Aorta (tissue), 5 donors: ENCODE measurements around the gene CEACAM19. TPM values are rescaled to one million over a fixed set of nuclear protein-coding genes. Genes with fewer than 3 reads are reported as not detected.
A peak's percentile ranks its signal among the peaks of the same experiment; 100 is the strongest.

Experiments
- ATAC-seq: fragments of 200-7000 bp; cut with Tn5 transposase; one replicate; pipeline ENCODE4 v1.9.1; 2022; ENCODE audit warnings: moderate library complexity; ENCODE audit not compliant: low FRiP score
- DNase-seq, 2 donors: peaks; one replicate each; pipeline ENCODE4 v3.0.0-alpha.2; 2020
- H3K27ac ChIP-seq, 2 donors: one replicate each; pipeline ENCODE4 v1.5.1; 2013; ENCODE audit warnings: low read length in 2 of 2, mild to moderate bottlenecking in 2 of 2, moderate library complexity in 2 of 2, control low read depth in 1 of 2, inconsistent platforms in 1 of 2, low read depth in 1 of 2
- H3K27me3 ChIP-seq, 2 donors: one replicate each; pipeline ENCODE4 v1.6.1; 2013; ENCODE audit warnings: control low read depth in 1 of 2, low read length in 1 of 2, mild to moderate bottlenecking in 1 of 2, moderate library complexity in 1 of 2; ENCODE audit not compliant: insufficient read depth in 2 of 2, control insufficient read depth in 1 of 2
- H3K36me3 ChIP-seq, 2 donors: one replicate each; pipeline ENCODE4 v1.6.1; 2013; ENCODE audit warnings: control low read depth in 1 of 2, low read length in 1 of 2, mild to moderate bottlenecking in 1 of 2; ENCODE audit not compliant: insufficient read depth in 2 of 2, control insufficient read depth in 1 of 2
- H3K4me1 ChIP-seq, 2 donors: one replicate each; pipeline ENCODE4 v1.6.1; 2013; ENCODE audit warnings: low read length in 2 of 2, control low read depth in 1 of 2, mild to moderate bottlenecking in 1 of 2, moderate library complexity in 1 of 2; ENCODE audit not compliant: insufficient read depth in 2 of 2, control insufficient read depth in 1 of 2
- H3K4me3 ChIP-seq, 2 donors: one replicate each; pipeline ENCODE4 v1.5.1; 2013; ENCODE audit warnings: low read length in 2 of 2, control low read depth in 1 of 2, mild to moderate bottlenecking in 1 of 2
- H3K9me3 ChIP-seq: one replicate; pipeline ENCODE4 v1.6.1; 2013; ENCODE audit warnings: mild to moderate bottlenecking, low read length; ENCODE audit not compliant: control insufficient read depth
- WGBS, 2 donors: extraction: QIAGEN DNeasy Blood & Tissue Kit; methylation state at CpG; one replicate each; pipeline ENCODE4 v1.1.7; 2013; 5-methylcytosine and 5-hydroxymethylcytosine counted together
- intact Hi-C, 2 donors: fragments of 100-400 bp; cut with DNase I; formaldehyde crosslinking; loops; one replicate each; pipeline versions ENCODE4 v1.14.2 to v1.15.0; 2022
- polyA plus RNA-seq, 2 donors: library from polyadenylated mRNA; stranded (reverse); fragments of 200-250 nt; gene quantifications; one replicate each; pipeline ENCODE4 v1.2.3, GENCODE V29; 2013
- total RNA-seq, 2 donors: library from RNA; stranded (reverse); fragmentation: NEBNext Ultra II Directional; extraction: Animal tissue kit (Norgen Biotek cat#: 25700); gene quantifications; one replicate each; pipeline ENCODE4 v1.2.1, GENCODE V29; 2021
- donor health status: healthy with polysubstance abuse.
- donor health status: Bipolar disorder and iron deficiency.
- donor health status: DM: no; HTN: no; CAD: no.
- donor health status: DM: no; HTN: no; CAD: no.
- donor health status: DM: yes; HTN: yes; CAD: no.

Gene CEACAM19
- total and polyA plus RNA-seq, 4 donors: 1.8 to 18.4 (median 12.7) TPM

GRCh38 chr19:44700547-44700946, 29.3 kb downstream of the CEACAM19 start:
- Histone ChIP-seq H3K4me3 (no peak overlapping the region), H3K4me1 (no peaks in the 10 kb centered on the region), H3K9me3 (no peaks in the 10 kb centered on the region), H3K36me3 (no peaks in the 10 kb centered on the region), H3K27ac (no peak overlapping the region), H3K27me3 (no peaks in the 10 kb centered on the region)
- WGBS, 2 donors: 92 to 97% methylated on average over 5 of the region's 5 CpGs
- no peak for DNase-seq
- intact Hi-C loops: no loop called here
- ATAC-seq: no peak

GRCh38 chr19:44701228-44701627, 29.9 kb downstream of the CEACAM19 start:
- DNase-seq: no peak

GRCh38 chr19:44702551-44703176, 31.4 kb downstream of the CEACAM19 start:
- H3K4me3 ChIP-seq: no peak overlapping the region
- no peaks in the 10 kb centered on the region for H3K4me1 ChIP-seq
- H3K27ac ChIP-seq: no peak overlapping the region
- H3K9me3 ChIP-seq: no peaks in the 10 kb centered on the region
- H3K36me3 ChIP-seq: no peaks in the 10 kb centered on the region
- DNase-seq (no peak), ATAC-seq (no peak)
- no peaks in the 10 kb centered on the region for H3K27me3 ChIP-seq
- intact Hi-C loops: no loop called here
- 89% methylated on average over 17 of the region's 17 CpGs for WGBS, 2 donors

More at GRCh38 chr19:44701228-44701627, 29.9 kb downstream of the CEACAM19 start:
- H3K4me1 ChIP-seq: no peaks in the 10 kb centered on the region
- H3K27me3 ChIP-seq: no peaks in the 10 kb centered on the region
- intact Hi-C loops: no loop called here
- ATAC-seq: no peak
- no peak overlapping the region for H3K4me3 ChIP-seq
- no peaks in the 10 kb centered on the region for H3K36me3 ChIP-seq
- no peaks in the 10 kb centered on the region for H3K9me3 ChIP-seq
- H3K27ac ChIP-seq: no peak overlapping the region
- WGBS, 2 donors: 87 to 88% methylated on average over 13 to 15 of the region's 15 CpGs

GRCh38 chr19:44703336-44704078, 32.2 kb downstream of the CEACAM19 start:
- H3K9me3 ChIP-seq: no peaks in the 10 kb centered on the region
- H3K36me3 ChIP-seq: no peaks in the 10 kb centered on the region
- no peak overlapping the region for H3K27ac ChIP-seq
- no peak for ATAC-seq
- H3K27me3 ChIP-seq: no peaks in the 10 kb centered on the region
- no peak for DNase-seq
- no peak overlapping the region for H3K4me3 ChIP-seq
- WGBS, 2 donors: 91 to 93% methylated on average over 28 of the region's 28 CpGs
- H3K4me1 ChIP-seq: no peaks in the 10 kb centered on the region
- intact Hi-C loops: no loop called here

GRCh38 chr19:44704982-44705381, 33.7 kb downstream of the CEACAM19 start:
- Histone ChIP-seq H3K27ac (no peak overlapping the region), H3K9me3 (no peaks in the 10 kb centered on the region), H3K4me3 (no peak overlapping the region), H3K36me3 (no peaks in the 10 kb centered on the region), H3K27me3 (no peaks in the 10 kb centered on the region), H3K4me1 (no peaks in the 10 kb centered on the region)
- no peak for ATAC-seq
- DNase-seq: no peak
- WGBS, 2 donors: 86 to 91% methylated on average over 1 of the region's 1 CpG
- intact Hi-C loops: no loop called here

GRCh38 chr19:44705502-44706010, 34.3 kb downstream of the CEACAM19 start:
- H3K27ac ChIP-seq: no peak overlapping the region
- intact Hi-C loops: no loop called here
- WGBS, 2 donors: 94% methylated on average over 12 of the region's 12 CpGs
- H3K36me3 ChIP-seq: no peaks in the 10 kb centered on the region
- no peak overlapping the region for H3K4me3 ChIP-seq
- no peaks in the 10 kb centered on the region for H3K4me1 ChIP-seq
- DNase-seq (no peak), ATAC-seq (no peak)
- no peaks in the 10 kb centered on the region for H3K9me3 ChIP-seq
- H3K27me3 ChIP-seq: no peaks in the 10 kb centered on the region

GRCh38 chr19:44706506-44707236, 35.4 kb downstream of the CEACAM19 start:
- DNase-seq: no peak
- ATAC-seq: no peak
- Histone ChIP-seq H3K27ac (no peak overlapping the region), H3K9me3 (no peaks in the 10 kb centered on the region), H3K36me3 (no peaks in the 10 kb centered on the region), H3K27me3 (no peaks in the 10 kb centered on the region), H3K4me3 (no peak overlapping the region), H3K4me1 (no peaks in the 10 kb centered on the region)
- 88 to 89% methylated on average over 6 of the region's 6 CpGs for WGBS, 2 donors
- intact Hi-C loops: no loop called here

- WGBS, 2 donors: 93 to 95% methylated on average over 20 of the region's 20 CpGs
- Histone ChIP-seq H3K27ac (no peak overlapping the region), H3K4me1 (no peaks in the 10 kb centered on the region), H3K27me3 (no peaks in the 10 kb centered on the region), H3K36me3 (no peaks in the 10 kb centered on the region), H3K4me3 (no peak overlapping the region), H3K9me3 (no peaks in the 10 kb centered on the region)
- intact Hi-C loops: no loop called here
- DNase-seq (no peak), ATAC-seq (peak; percentile 19)
Observed at GRCh38 chr19:44707794-44708193, 36.5 kb downstream of the CEACAM19 start.
